GM12878 (cell line): ENCODE measurements around the gene C19orf18. TPM values are rescaled to one million over a fixed set of nuclear protein-coding genes. Genes with fewer than 3 reads are reported as not detected.

Experiments used
- ATAC-seq: fragments of 200-7000 bp; cut with Tn5 transposase; 3 replicates; pipeline ENCODE4 v1.9.1; 2020; ENCODE audit warnings: mild to moderate bottlenecking, moderate library complexity
- BruUV-seq: library from RNA; stranded (reverse); fragments of 400-500 nt; replicated peaks from 2 replicates; lab custom pipeline; 2021; lab: Mats Ljungman, UMichigan
- CTCF ChIA-PET: fragments of 300-600 bp; sonication (Branson Sonifier 250); formaldehyde crosslinking; extraction: SDS; loops from one replicate; lab custom pipeline; 2021; ENCODE audit warnings: inconsistent platforms; lab: Yijun Ruan, JAX
- POLR2A ChIA-PET: fragments of 350-600 bp; formaldehyde crosslinking; extraction: SDS; loops from one replicate; lab custom pipeline; 2021; ENCODE audit warnings: inconsistent platforms; lab: Charles Lee
- RAD21 ChIA-PET: fragments of 300-600 bp; sonication (Branson Sonifier 250); formaldehyde crosslinking; loops from one replicate; lab custom pipeline; 2023; ENCODE audit warnings: antibody characterized with exemption; ENCODE audit not compliant: unreplicated experiment; lab: Charles Lee
- SMC1A ChIA-PET: fragments of 300-600 bp; sonication (Branson Sonifier 250); formaldehyde crosslinking; loops from one replicate; lab custom pipeline; 2023; ENCODE audit not compliant: unreplicated experiment, uncharacterized antibody; lab: Charles Lee
- DNase-seq: peaks from one replicate; pipeline ENCODE4 v3.0.0-alpha.2; 2011; ENCODE audit warnings: low read depth, low spot score
- FAIRE-seq: peaks from 3 replicates; lab custom pipeline; 2011; peaks lifted over from hg19 to GRCh38; lab: Jason Lieb, UNC
- H2AFZ ChIP-seq: 2 replicates; pipeline ENCODE4 v1.6.0; 2011; ENCODE audit warnings: low read depth, low read length, control low read depth; ENCODE audit not compliant: control insufficient read depth
- H3K27ac ChIP-seq: 2 replicates; pipeline ENCODE4 v1.5.1; 2011; ENCODE audit warnings: control low read depth; ENCODE audit not compliant: control insufficient read depth, insufficient read depth
- H3K27me3 ChIP-seq, 2 experiments: replicated peaks in 1 of 2; 2 replicates each; pipeline versions ENCODE4 v1.6.0 to v1.6.1; 2011; ENCODE audit warnings: low read length in 1 of 2; ENCODE audit not compliant: control insufficient read depth in 2 of 2, insufficient read depth in 2 of 2
- H3K36me3 ChIP-seq, 2 experiments: 2 replicates each; pipeline ENCODE4 v1.5.1; 2011; ENCODE audit warnings: low read length in 1 of 2; ENCODE audit not compliant: control insufficient read depth in 2 of 2, insufficient read depth in 2 of 2
- H3K4me1 ChIP-seq: 2 replicates; pipeline ENCODE4 v1.6.1; 2011; ENCODE audit warnings: mild to moderate bottlenecking, low read length, moderate library complexity, mixed read lengths; ENCODE audit not compliant: control insufficient read depth, insufficient read depth
- H3K4me2 ChIP-seq: 2 replicates; pipeline ENCODE4 v1.6.0; 2011; ENCODE audit warnings: control low read depth; ENCODE audit not compliant: control insufficient read depth, insufficient read depth
- H3K4me3 ChIP-seq: fragments of 200-600 bp; sonication (generic); 2 replicates; pipeline ENCODE4 v1.5.1; 2016
- H3K79me2 ChIP-seq: 2 replicates; pipeline ENCODE4 v1.6.0; 2011; ENCODE audit warnings: low read length; ENCODE audit not compliant: control insufficient read depth, insufficient read depth
- H3K9ac ChIP-seq: 2 replicates; pipeline ENCODE4 v1.8.0; 2011; ENCODE audit warnings: low read length, control low read depth, mixed read lengths; ENCODE audit not compliant: control insufficient read depth, insufficient read depth
- H3K9me3 ChIP-seq: replicated peaks from 3 replicates; pipeline ENCODE4 v1.5.1; 2011; ENCODE audit warnings: mild to moderate bottlenecking, low read length; ENCODE audit not compliant: control insufficient read depth, insufficient read depth
- H4K20me1 ChIP-seq: 2 replicates; pipeline ENCODE4 v1.6.0; 2011; ENCODE audit not compliant: control insufficient read depth, insufficient read depth
- FOXK2 ChIP-seq: fragments of 450-650 bp; IDR thresholded peaks from 2 replicates; pipeline ENCODE4 v1.6.1; 2017; ENCODE audit warnings: mild to moderate bottlenecking, moderate library complexity
- HDAC6 ChIP-seq: fragments of 200-600 bp; sonication (generic); IDR thresholded peaks from one replicate; pipeline ENCODE4 v1.8.0; 2017; ENCODE audit warnings: antibody characterized with exemption; ENCODE audit not compliant: unreplicated experiment
- JUND ChIP-seq: IDR thresholded peaks from 2 replicates; pipeline ENCODE4 v1.6.1; 2012; ENCODE audit warnings: low read depth, mild to moderate bottlenecking, low read length, improper control_type of control experiment, moderate library complexity
- KDM1A ChIP-seq: fragments of 200-600 bp; sonication (generic); IDR thresholded peaks from 2 replicates; pipeline ENCODE4 v1.6.1; 2016; ENCODE audit warnings: borderline replicate concordance
- MEF2B ChIP-seq: fragments of 450-650 bp; IDR thresholded peaks from 2 replicates; pipeline ENCODE4 v1.6.1; 2018; ENCODE audit warnings: mild to moderate bottlenecking, moderate library complexity; ENCODE audit not compliant: partially characterized antibody, poor library complexity, severe bottlenecking
- MTA2 ChIP-seq: fragments of 450-650 bp; IDR thresholded peaks from 2 replicates; pipeline ENCODE4 v1.6.1; 2016; ENCODE audit warnings: low read depth, mild to moderate bottlenecking, moderate library complexity
- NFIC ChIP-seq: IDR thresholded peaks from 2 replicates; pipeline ENCODE4 v1.6.1; 2012; ENCODE audit warnings: low read depth, mild to moderate bottlenecking, inconsistent platforms, low read length, moderate library complexity
- POU2F2 ChIP-seq: IDR thresholded peaks from 3 replicates; pipeline ENCODE4 v1.6.1; 2011; ENCODE audit warnings: low read depth, mild to moderate bottlenecking, low read length, borderline replicate concordance
- SMAD1 ChIP-seq: fragments of 450-650 bp; IDR thresholded peaks from 2 replicates; pipeline ENCODE4 v1.6.1; 2018; ENCODE audit warnings: mild to moderate bottlenecking, low read depth; ENCODE audit not compliant: partially characterized antibody
- SMAD5 ChIP-seq: IDR thresholded peaks from 2 replicates; pipeline ENCODE4 v1.6.1; 2016; ENCODE audit warnings: antibody characterized with exemption, low read depth
- STAT3 ChIP-seq: IDR thresholded peaks from 2 replicates; pipeline ENCODE4 v1.6.1; 2011; ENCODE audit warnings: low read depth, low read length, improper control_type of control experiment
- WRNIP1 ChIP-seq: IDR thresholded peaks from 2 replicates; pipeline ENCODE4 v1.6.1; 2011; ENCODE audit warnings: low read depth, low read length, improper control_type of control experiment, borderline replicate concordance
- YY1 ChIP-seq: IDR thresholded peaks from 2 replicates; pipeline ENCODE4 v1.6.1; 2011; ENCODE audit warnings: low read depth, mild to moderate bottlenecking, low read length
- ZNF384 ChIP-seq: IDR thresholded peaks from 2 replicates; pipeline ENCODE4 v1.6.1; 2012; ENCODE audit warnings: low read depth, mild to moderate bottlenecking, low read length, improper control_type of control experiment, borderline replicate concordance
- WGBS: methylation state at CpG from one replicate; pipeline ENCODE4 v1.1.6; 2016; ENCODE audit warnings: low lambda C conversion rate; ENCODE audit not compliant: insufficient replicate concordance, insufficient coverage; ENCODE audit errors: missing lambda C conversion rate; 5-methylcytosine and 5-hydroxymethylcytosine counted together
- in situ Hi-C: fragments of 300-500 bp; cut with MboI; formaldehyde crosslinking; loops from 9 replicates; pipeline ENCODE4 v1.14.3; 2018; ENCODE audit warnings: mixed read lengths
- intact Hi-C: fragments of 100-400 bp; cut with micrococcal nuclease; formaldehyde crosslinking; loops from one replicate; pipeline ENCODE4 v1.14.2; 2022; ENCODE audit not compliant: unreplicated experiment
- polyA plus RNA-seq, 11 experiments: library from polyadenylated mRNA; depleted of rRNA in 4 of 11; unstranded in 6 of 11; stranded (reverse) in 5 of 11; fragments of >200 nt; fragmentation: Nextera tagmentation in 4 of 11; fragmentation: Illumina TruSeq in 1 of 11; extraction: Ambion mirVana in 4 of 11; extraction: Trizol in 1 of 11; gene quantifications; 1 replicate in 1 of 11; 2 replicates in 10 of 11; pipeline versions ENCODE4 v1.2.1 to v1.2.3, GENCODE V29; 2011 to 2016; ENCODE audit warnings: inconsistent platforms in 2 of 11, missing spikeins in 2 of 11, low read depth in 1 of 11
- total RNA-seq, 4 experiments: library from RNA; depleted of rRNA in 3 of 4; stranded (reverse); fragments of >200 nt in 3 of 4; fragmentation: Illumina TruSeq in 1 of 4; extraction: Trizol in 1 of 4; gene quantifications; 2 replicates each; pipeline versions ENCODE4 v1.2.1 to v1.2.3, GENCODE V29; 2013 to 2021
- TF ChIP-seq, protein P1 (sequence below): IDR thresholded peaks from 2 replicates; pipeline ENCODE4 v1.6.1; 2012; ENCODE audit warnings: improper control_type of control experiment, low read depth, low read length; ENCODE audit not compliant: insufficient replicate concordance
- TF ChIP-seq, protein P2 (sequence below): fragments of 450-650 bp; IDR thresholded peaks from 2 replicates; pipeline ENCODE4 v1.6.1; 2014; ENCODE audit warnings: mild to moderate bottlenecking
- TF ChIP-seq, protein P3 (sequence below): fragments of 450-650 bp; IDR thresholded peaks from 2 replicates; pipeline ENCODE4 v1.6.1; 2016; ENCODE audit warnings: mild to moderate bottlenecking

Gene C19orf18
- total and polyA plus RNA-seq, 10 of the 15 experiments (the other 5 are each of a cell fraction or from before 2014, with no cell fraction given), result 0.12 to 0.29 (median 0.21) TPM; not detected in 7

DNA sequence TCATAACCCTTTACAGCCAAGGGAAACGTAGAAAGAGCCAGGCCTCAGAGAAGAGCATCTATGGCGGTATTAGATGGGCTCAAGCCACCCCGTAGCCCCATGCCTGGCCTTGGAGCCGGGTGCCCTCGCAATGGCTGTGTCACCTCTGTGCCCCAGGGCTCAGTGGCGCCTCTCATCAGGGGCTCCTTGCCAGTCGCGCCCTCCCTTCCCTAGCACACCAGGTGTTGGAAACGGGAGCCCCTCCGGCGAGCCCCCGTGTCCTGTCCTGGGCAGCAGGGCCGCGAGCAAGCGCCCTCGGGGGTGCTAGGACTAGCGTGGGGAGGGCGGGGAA, 27.3 kb downstream of the C19orf18 start:
- BruUV-seq, result no TSS peak
- RAD21 ChIA-PET, result no interaction called here
- SMC1A ChIA-PET, result no interaction called here
- Histone ChIP-seq H3K4me1 (no peaks in the 10 kb centered on the region), H3K27me3 (no peaks in the 10 kb centered on the region), H3K4me3 (peak overlapping the region; percentile 84), H3K36me3 (peaks cover 5 to 6% of the 10 kb centered on the region in 2 experiments; a peak in 3 of 4 replicates), H3K4me2 (peak overlapping the region; percentile 76), H2AFZ (peak overlapping the region; percentile 85), H4K20me1 (no peaks in the 10 kb centered on the region), H3K27ac (peak overlapping the region; percentile 73), H3K9me3 (peaks cover 30% of the 10 kb centered on the region), H3K79me2 (peaks cover 10% of the 10 kb centered on the region), H3K9ac (peak overlapping the region; percentile 84)
- no peak for TF ChIP-seq HDAC6
- TF ChIP-seq NFIC, result no peak
- TF ChIP-seq SMAD1, result no peak
- no peak for TF ChIP-seq STAT3
- TF ChIP-seq SMAD5, result no peak
- TF ChIP-seq KDM1A, result no peak
- TF ChIP-seq MTA2, result no peak
- no peak for TF ChIP-seq WRNIP1
- TF ChIP-seq YY1, result no peak
- TF ChIP-seq ZNF384, result no peak
- TF ChIP-seq, protein P1, sequence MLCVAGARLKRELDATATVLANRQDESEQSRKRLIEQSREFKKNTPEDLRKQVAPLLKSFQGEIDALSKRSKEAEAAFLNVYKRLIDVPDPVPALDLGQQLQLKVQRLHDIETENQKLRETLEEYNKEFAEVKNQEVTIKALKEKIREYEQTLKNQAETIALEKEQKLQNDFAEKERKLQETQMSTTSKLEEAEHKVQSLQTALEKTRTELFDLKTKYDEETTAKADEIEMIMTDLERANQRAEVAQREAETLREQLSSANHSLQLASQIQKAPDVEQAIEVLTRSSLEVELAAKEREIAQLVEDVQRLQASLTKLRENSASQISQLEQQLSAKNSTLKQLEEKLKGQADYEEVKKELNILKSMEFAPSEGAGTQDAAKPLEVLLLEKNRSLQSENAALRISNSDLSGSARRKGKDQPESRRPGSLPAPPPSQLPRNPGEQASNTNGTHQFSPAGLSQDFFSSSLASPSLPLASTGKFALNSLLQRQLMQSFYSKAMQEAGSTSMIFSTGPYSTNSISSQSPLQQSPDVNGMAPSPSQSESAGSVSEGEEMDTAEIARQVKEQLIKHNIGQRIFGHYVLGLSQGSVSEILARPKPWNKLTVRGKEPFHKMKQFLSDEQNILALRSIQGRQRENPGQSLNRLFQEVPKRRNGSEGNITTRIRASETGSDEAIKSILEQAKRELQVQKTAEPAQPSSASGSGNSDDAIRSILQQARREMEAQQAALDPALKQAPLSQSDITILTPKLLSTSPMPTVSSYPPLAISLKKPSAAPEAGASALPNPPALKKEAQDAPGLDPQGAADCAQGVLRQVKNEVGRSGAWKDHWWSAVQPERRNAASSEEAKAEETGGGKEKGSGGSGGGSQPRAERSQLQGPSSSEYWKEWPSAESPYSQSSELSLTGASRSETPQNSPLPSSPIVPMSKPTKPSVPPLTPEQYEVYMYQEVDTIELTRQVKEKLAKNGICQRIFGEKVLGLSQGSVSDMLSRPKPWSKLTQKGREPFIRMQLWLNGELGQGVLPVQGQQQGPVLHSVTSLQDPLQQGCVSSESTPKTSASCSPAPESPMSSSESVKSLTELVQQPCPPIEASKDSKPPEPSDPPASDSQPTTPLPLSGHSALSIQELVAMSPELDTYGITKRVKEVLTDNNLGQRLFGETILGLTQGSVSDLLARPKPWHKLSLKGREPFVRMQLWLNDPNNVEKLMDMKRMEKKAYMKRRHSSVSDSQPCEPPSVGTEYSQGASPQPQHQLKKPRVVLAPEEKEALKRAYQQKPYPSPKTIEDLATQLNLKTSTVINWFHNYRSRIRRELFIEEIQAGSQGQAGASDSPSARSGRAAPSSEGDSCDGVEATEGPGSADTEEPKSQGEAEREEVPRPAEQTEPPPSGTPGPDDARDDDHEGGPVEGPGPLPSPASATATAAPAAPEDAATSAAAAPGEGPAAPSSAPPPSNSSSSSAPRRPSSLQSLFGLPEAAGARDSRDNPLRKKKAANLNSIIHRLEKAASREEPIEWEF, result no peak
- TF ChIP-seq JUND, result no peak
- no peak for TF ChIP-seq FOXK2
- TF ChIP-seq, protein P2, sequence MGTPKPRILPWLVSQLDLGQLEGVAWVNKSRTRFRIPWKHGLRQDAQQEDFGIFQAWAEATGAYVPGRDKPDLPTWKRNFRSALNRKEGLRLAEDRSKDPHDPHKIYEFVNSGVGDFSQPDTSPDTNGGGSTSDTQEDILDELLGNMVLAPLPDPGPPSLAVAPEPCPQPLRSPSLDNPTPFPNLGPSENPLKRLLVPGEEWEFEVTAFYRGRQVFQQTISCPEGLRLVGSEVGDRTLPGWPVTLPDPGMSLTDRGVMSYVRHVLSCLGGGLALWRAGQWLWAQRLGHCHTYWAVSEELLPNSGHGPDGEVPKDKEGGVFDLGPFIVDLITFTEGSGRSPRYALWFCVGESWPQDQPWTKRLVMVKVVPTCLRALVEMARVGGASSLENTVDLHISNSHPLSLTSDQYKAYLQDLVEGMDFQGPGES, result no peak
- TF ChIP-seq, protein P3, sequence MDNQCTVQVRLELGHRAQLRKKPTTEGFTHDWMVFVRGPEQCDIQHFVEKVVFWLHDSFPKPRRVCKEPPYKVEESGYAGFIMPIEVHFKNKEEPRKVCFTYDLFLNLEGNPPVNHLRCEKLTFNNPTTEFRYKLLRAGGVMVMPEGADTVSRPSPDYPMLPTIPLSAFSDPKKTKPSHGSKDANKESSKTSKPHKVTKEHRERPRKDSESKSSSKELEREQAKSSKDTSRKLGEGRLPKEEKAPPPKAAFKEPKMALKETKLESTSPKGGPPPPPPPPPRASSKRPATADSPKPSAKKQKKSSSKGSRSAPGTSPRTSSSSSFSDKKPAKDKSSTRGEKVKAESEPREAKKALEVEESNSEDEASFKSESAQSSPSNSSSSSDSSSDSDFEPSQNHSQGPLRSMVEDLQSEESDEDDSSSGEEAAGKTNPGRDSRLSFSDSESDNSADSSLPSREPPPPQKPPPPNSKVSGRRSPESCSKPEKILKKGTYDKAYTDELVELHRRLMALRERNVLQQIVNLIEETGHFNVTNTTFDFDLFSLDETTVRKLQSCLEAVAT, result no peak
- TF ChIP-seq MEF2B, result no peak
- no peak for TF ChIP-seq POU2F2
- CTCF ChIA-PET, result no interaction called here
- ATAC-seq (peak; percentile 43), DNase-seq (no peak), FAIRE-seq (no peak)
- intact Hi-C loops (no loop called here), in situ Hi-C loops (no loop called here)
- WGBS, result 17% methylated on average over 17 of the region's 18 CpGs
- POLR2A ChIA-PET, result no interaction called here
